Measurements from ENCODE around the gene DES. TPM values are rescaled to one million over a fixed set of nuclear protein-coding genes. Genes with fewer than 3 reads are reported as not detected.

Gene DES
- total and polyA plus RNA-seq, 9 of the 15 experiments (the other 6 are each of a cell fraction or from before 2014, with no cell fraction given) = 2.5 to 58.9 (median 21.9) TPM

- 53% methylated on average over 11 of the region's 12 CpGs for WGBS (ENCODE audit: insufficient coverage, low coverage, missing lambda C conversion rate)
- no TSS peak for BruUV-seq (replicated peaks)
- TF ChIP-seq SMC3 (conservative IDR thresholded peaks at IDR 0.05; ENCODE audit: insufficient read depth, low read depth, low read length) (no peak), EGR1 (conservative IDR thresholded peaks at IDR 0.05) (peak; percentile 69), GABPB2 (CRISPR knock-in tag; conservative IDR thresholded peaks at IDR 0.05) (no peak), PKNOX1 (IDR thresholded peaks at IDR 0.05) (peak; percentile 53; the same call in 1 of the 2 replicates)
- H3K4me1 ChIP-seq (replicated peaks in 1 of 2; ENCODE audit: control insufficient read depth in 2 of 2, insufficient read depth in 2 of 2, low read length in 2 of 2) = peaks cover 7 to 43% of the 10 kb centered on the region in 2 experiments; a peak in 4 of 5 replicates
- H3K4me3 ChIP-seq = no peak overlapping the region
- DNase-seq (ENCODE audit: extremely low read depth in 1 of 4, low spot score in 3 of 4) (no peak), ATAC-seq (no peak), FAIRE-seq (no peak)
- no peaks in the 10 kb centered on the region for H3K9me1 ChIP-seq (ENCODE audit: control insufficient read depth, insufficient read depth, low read length)
- no peaks in the 10 kb centered on the region for H3K79me2 ChIP-seq (ENCODE audit: control insufficient read depth, insufficient read depth, low read length)
- no peak overlapping the region; a peak in 1 of 4 replicates for H3K9ac ChIP-seq (ENCODE audit: insufficient read depth in 1 of 2, low read depth in 2 of 2, low read length in 2 of 2)
- H3K36me3 ChIP-seq (ENCODE audit: control insufficient read depth, insufficient read depth, low read length) = no peaks in the 10 kb centered on the region
- CTCF ChIA-PET (ENCODE audit: low intra/inter-chr PET ratio) = no interaction called here
- no peaks in the 10 kb centered on the region for H3K27me3 ChIP-seq (ENCODE audit: control insufficient read depth in 2 of 2, insufficient read depth in 2 of 2, low read length in 2 of 2)
- H3K9me3 ChIP-seq (replicated peaks; ENCODE audit: control insufficient read depth, insufficient read depth, low read depth, low read length) = no peaks in the 10 kb centered on the region
- H4K20me1 ChIP-seq (replicated peaks; ENCODE audit: control insufficient read depth, insufficient read depth, low read length) = no peaks in the 10 kb centered on the region
- no peak overlapping the region for H3K27ac ChIP-seq (ENCODE audit: extremely low read depth, low read depth, low read length)
- H3K4me2 ChIP-seq (ENCODE audit: insufficient read depth, low read length) = no peak overlapping the region
- intact Hi-C loops (cut with micrococcal nuclease) (no loop called here), in situ Hi-C loops (cut with MboI) (no loop called here)
- no peak overlapping the region for H2AFZ ChIP-seq (ENCODE audit: low read depth, low read length)
- POLR2A ChIA-PET = no interaction called here
These were observed 25.0 kb downstream of the DES start for GRCh38 chr2:219443016-219443696.

GRCh38 chr2:219443697-219444023 is 25.5 kb downstream of the DES start:
- intact Hi-C loops (cut with micrococcal nuclease) (no loop called here), in situ Hi-C loops (cut with MboI) (no loop called here)
- no peaks in the 10 kb centered on the region for H3K9me3 ChIP-seq (replicated peaks; ENCODE audit: control insufficient read depth, insufficient read depth, low read depth, low read length)
- WGBS (ENCODE audit: insufficient coverage, low coverage, missing lambda C conversion rate) = 55% methylated on average over 3 of the region's 3 CpGs
- FAIRE-seq = no peak
- no TSS peak for BruUV-seq (replicated peaks)
- no peak for DNase-seq (ENCODE audit: extremely low read depth in 1 of 4, low spot score in 3 of 4)
- H3K79me2 ChIP-seq (ENCODE audit: control insufficient read depth, insufficient read depth, low read length) = no peaks in the 10 kb centered on the region
- no peak overlapping the region for H2AFZ ChIP-seq (ENCODE audit: low read depth, low read length)
- H3K4me3 ChIP-seq = no peak overlapping the region
- H4K20me1 ChIP-seq (replicated peaks; ENCODE audit: control insufficient read depth, insufficient read depth, low read length) = no peaks in the 10 kb centered on the region
- no peaks in the 10 kb centered on the region for H3K36me3 ChIP-seq (ENCODE audit: control insufficient read depth, insufficient read depth, low read length)
- no peak overlapping the region for H3K4me2 ChIP-seq (ENCODE audit: insufficient read depth, low read length)
- H3K9ac ChIP-seq (ENCODE audit: insufficient read depth in 1 of 2, low read depth in 2 of 2, low read length in 2 of 2) = no peak overlapping the region; a peak in 1 of 4 replicates
- ChIA-PET CTCF (ENCODE audit: low intra/inter-chr PET ratio) (no interaction called here), POLR2A (no interaction called here)
- no peak for ATAC-seq
- H3K27me3 ChIP-seq (ENCODE audit: control insufficient read depth in 2 of 2, insufficient read depth in 2 of 2, low read length in 2 of 2) = no peaks in the 10 kb centered on the region
- H3K4me1 ChIP-seq (replicated peaks in 1 of 2; ENCODE audit: control insufficient read depth in 2 of 2, insufficient read depth in 2 of 2, low read length in 2 of 2) = peaks cover 7 to 43% of the 10 kb centered on the region in 2 experiments; a peak in 4 of 5 replicates
- no peak overlapping the region for H3K27ac ChIP-seq (ENCODE audit: extremely low read depth, low read depth, low read length)
- H3K9me1 ChIP-seq (ENCODE audit: control insufficient read depth, insufficient read depth, low read length) = no peaks in the 10 kb centered on the region
- no peak for TF ChIP-seq AFF4 (CRISPR knock-in tag; IDR thresholded peaks at IDR 0.05)
- no peak for TF ChIP-seq ZBTB26 (CRISPR knock-in tag; IDR thresholded peaks at IDR 0.05)
- no peak for TF ChIP-seq ZBTB5 (IDR thresholded peaks at IDR 0.05)

Measured in K562 (cell line).